AG10803 (cell line): ENCODE results near the gene C12orf56.

Experiments used
- DNase-seq: peaks from one replicate; pipeline ENCODE4 v3.0.0; 2010; ENCODE audit warnings: low read depth
- H3K4me3 ChIP-seq: 2 replicates; pipeline ENCODE4 v1.5.1; 2011; ENCODE audit warnings: mild to moderate bottlenecking, low read length, control low read depth
- CTCF ChIP-seq: conservative IDR thresholded peaks from 2 replicates; pipeline ENCODE4 v1.5.1; 2011; ENCODE audit warnings: mild to moderate bottlenecking, low read length, control low read depth, inconsistent platforms

Gene C12orf56

DNA sequence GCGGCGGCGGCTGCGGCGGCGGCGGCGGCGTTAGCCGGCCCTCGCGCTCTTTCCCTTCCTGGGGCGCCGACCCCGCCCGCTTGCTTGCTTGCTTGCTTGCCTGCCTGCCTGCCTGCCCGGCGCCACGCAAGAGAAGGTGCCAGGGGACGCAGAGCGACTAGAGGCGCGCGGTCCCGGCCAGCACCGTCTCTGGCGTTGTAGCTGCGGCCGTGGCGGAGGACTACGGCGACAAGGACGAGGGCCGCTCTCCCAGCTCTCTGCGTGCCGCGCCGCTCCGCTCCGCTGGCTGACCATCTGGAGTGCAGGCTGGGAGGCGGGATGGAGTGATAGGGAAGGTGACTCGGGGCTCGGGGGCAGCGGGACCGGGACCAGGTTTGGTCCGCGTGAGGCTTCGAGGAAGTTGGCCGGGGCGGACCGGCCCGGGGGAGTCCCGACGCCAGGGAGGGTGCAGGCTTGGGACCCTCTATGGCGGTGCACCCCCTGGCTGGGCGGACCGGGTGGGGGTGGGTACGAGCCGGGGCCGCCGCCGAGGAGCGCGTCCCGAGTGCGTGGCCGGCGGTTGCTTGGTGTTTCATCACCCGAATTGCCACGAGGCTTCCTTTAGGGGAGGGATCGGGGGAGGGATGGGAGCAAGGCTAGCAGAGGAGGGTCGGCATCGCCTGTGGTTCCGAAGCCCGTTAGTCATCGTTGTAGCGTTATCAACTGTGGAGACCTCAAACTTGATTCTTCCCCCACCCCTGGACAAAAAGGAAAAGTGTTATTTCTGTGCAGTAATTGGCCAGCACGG, 14.1 kb upstream of the C12orf56 start:
- H3K4me3 ChIP-seq = peak overlapping the region; percentile 93
- DNase-seq = peak; percentile 92
- no peak for TF ChIP-seq CTCF

- no peak for TF ChIP-seq CTCF
- peak; percentile 98 for DNase-seq
- peak within 1 kb of the TSS; percentile 93 for H3K4me3 ChIP-seq
Observed at GRCh38 chr12:64403707-64404469, 13.3 kb upstream of the C12orf56 start, which contains the start of gene XPOT. TSS of gene XPOT (plus strand) at chr12:64404392. CDS start at chr12:64410036, 5,644 bp downstream.

DNA sequence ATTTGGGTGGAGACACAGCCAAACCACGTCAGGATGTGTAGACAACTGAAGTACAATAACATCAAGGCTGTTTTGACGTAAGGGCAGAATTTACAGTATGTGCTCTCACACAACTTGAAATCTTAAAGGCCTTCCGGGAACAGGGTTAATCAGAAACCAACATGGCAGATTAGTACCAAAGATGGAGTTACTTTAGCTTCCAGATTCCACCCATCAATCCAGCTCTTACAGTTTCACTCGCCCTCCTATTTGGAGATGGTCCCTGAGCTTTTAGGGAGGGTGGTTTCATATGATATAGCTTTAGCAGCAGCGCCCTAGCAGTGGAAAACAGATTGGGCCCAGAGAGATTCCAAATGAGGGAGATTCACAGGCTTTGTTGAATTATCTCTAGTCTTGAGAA, 11.6 kb upstream of the C12orf56 start:
- TF ChIP-seq CTCF = no peak
- DNase-seq = no peak
- H3K4me3 ChIP-seq = no peak overlapping the region

GRCh38 chr12:64400041-64400440, 9.5 kb upstream of the C12orf56 start:
- peak; percentile 25 for DNase-seq
- H3K4me3 ChIP-seq = no peak overlapping the region
- no peak for TF ChIP-seq CTCF

DNA sequence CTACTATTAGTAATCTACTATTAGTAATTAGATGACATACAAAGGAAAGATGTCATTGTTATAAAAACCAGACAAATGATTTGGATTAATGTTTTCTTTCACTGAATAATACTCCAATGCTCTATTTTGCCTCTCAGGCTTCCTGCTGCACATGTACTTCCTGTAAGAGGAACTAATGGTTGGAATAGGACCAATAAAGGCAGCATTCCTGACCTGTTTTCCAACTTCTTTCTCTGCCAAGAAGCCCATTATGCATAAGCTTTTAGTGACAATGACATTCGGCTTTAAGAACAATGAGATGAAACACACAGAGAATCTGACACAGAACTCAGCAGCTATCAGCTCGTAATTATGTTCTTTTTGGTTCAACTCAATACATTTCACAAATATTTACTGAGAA, 5.2 kb upstream of the C12orf56 start:
- no peak overlapping the region for H3K4me3 ChIP-seq
- no peak for TF ChIP-seq CTCF
- DNase-seq = no peak

DNA sequence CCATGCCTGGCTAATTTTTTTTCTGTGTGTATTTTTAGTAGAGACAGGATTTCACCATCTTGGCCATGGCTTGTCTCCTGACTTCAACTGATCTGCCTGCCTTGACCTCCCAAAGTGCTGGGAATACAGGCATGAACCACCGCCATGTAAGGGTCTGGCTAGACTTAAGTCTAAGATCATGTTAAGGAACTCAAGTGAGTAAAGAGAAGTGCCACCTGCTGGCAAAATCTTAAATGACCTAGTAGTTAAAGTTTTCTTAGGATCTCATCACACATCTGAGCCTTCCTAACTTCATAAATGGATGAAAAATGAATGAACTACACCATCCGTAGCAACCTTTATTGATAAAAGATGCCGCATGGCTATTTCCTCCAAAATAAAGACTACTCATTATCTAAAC, 1.7 kb upstream of the C12orf56 start:
- peak; percentile 45 for TF ChIP-seq CTCF
- no peak overlapping the region for H3K4me3 ChIP-seq
- DNase-seq = peak; percentile 58
